GM12874 (cell line): Measurements from ENCODE around the gene LMTK3.

Experiments
- TF ChIP-seq, protein P1 (sequence below): IDR thresholded peaks from 2 replicates; pipeline ENCODE4 v1.5.1; 2011; ENCODE audit warnings: low read depth, mild to moderate bottlenecking, control low read depth, low read length, moderate library complexity; ENCODE audit not compliant: insufficient read depth

Gene LMTK3

DNA sequence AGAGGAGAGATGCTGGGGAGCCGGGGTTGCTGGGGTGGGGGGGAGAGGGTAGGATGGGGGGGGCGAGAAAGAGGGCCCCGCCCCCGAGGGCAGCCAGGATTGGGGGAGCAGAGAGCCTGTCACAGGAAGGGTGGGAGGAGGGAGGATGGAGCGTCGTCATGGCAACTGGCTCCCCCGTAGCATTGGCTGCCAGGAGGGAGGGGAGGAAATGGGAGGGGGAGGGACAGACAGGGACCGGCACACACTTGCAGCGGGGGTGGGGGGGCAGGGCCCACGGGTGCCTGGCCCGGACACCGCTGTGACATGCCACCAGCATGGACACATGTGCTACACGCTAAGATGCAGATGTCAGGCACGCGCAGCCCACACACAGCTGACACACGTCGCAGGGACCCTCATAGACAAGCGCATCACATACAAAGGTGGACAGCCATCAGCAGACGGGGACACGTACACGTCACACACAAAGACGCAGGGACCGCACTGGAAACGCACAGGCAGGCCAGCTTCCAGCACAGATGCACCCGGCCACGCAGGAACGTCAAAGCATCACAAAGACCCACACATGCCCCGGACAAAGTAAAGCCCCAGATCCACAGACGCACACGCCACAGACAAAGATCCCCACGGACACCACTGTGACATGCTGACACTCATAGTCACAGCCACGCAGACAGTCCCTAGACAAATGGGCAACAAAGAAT lies at the start of gene LMTK3:
TSS of gene LMTK3 (minus strand) at position 36 of the 704 bp plus-strand sequence. CDS start 259 bp downstream, outside the sequence.
- TF ChIP-seq, protein P1, sequence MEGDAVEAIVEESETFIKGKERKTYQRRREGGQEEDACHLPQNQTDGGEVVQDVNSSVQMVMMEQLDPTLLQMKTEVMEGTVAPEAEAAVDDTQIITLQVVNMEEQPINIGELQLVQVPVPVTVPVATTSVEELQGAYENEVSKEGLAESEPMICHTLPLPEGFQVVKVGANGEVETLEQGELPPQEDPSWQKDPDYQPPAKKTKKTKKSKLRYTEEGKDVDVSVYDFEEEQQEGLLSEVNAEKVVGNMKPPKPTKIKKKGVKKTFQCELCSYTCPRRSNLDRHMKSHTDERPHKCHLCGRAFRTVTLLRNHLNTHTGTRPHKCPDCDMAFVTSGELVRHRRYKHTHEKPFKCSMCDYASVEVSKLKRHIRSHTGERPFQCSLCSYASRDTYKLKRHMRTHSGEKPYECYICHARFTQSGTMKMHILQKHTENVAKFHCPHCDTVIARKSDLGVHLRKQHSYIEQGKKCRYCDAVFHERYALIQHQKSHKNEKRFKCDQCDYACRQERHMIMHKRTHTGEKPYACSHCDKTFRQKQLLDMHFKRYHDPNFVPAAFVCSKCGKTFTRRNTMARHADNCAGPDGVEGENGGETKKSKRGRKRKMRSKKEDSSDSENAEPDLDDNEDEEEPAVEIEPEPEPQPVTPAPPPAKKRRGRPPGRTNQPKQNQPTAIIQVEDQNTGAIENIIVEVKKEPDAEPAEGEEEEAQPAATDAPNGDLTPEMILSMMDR, result no peak

DNA sequence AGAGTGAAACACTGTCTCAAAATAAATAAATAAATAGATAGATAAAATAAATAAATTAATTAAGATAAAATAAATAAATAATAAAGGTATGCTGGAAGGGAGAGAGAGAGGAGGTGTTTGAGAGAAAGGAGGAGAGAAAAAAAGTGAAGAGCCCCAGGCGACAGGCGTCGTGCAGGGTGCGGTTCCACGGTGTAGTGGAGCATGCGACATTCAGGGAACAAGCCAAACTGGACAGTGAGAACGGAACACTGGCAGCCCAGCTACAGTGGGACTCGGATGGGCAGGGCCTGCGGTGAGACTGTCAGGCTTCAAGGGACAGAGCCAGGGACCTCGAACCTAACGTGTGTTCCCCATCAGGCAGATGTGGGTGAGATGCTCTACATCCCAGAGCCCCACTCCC lies 49.8 kb upstream of the LMTK3 start:
- TF ChIP-seq, protein P1, result no peak

DNA sequence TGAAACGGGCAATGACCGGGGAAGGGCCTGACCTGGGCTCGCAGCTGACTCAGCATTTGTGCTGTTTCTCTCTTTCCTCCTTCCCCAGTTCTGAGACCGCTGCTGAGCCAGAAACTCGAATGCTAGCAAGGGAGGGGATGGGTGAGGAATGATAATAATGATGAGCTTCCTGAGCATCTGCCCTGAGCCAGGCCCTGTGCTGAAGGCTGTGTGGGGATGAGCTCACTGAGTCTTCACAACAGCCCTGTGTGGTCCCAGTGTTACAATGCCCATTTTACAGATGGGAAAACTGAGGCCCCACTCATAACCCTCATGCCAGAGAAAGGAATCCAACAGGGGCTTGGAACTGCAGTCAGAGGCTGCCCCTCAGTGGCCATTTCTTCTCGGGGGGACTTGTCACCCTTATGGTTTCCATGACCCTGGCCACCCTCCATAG lies 48.5 kb upstream of the LMTK3 start:
- TF ChIP-seq, protein P1, result no peak

DNA sequence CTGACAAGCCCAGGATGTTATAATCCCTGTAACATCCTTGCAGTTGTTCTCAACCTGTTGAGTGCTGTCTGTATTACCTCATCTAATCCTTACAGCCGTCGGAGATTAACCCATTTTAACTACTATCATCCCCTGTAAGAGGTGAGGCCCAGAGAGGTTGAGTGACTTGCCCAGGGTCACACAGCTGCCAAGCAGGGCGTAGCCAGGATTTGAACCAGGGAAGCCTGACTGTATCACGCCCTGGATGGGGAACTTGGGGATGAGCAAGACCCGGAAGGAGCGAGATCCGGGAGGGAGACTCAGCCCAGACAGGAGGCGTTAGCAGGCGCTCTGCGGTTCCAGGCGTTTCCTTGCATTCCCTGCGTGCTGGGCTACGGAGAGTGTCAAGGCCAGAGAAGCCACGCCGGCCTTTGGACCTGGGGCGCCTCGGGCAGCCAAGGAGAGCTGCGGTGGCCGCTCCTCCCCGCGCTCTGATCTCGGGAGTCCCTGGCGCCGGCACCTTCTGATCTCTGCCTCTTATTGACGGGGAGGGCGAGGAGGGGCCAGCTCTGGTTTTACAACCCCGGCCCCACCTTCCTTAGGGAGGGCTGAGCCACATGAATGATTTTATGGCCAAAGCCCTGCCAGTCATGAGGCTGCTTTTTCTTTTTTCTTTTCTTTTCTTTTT lies 46.5 kb upstream of the LMTK3 start:
- TF ChIP-seq, protein P1, result no peak

DNA sequence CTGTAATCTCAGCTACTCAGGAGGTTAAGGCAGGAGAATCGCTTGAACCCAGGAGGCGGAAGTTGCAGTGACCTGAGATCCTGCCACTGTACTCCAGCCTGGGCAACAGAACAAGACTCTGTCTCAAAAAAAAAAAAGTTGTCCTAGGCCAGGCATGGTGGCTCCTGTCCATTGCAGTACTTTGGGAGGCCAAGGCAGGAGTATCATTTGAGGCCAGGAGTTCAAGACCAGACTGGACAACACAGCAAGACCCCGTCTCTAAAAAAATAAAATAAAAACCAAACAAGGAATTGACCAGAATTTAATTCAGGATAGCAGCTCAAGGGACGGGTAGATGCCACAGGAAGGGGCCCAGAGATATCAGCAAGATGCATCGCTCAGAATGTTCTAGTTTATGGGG lies 45.2 kb upstream of the LMTK3 start:
- TF ChIP-seq, protein P1, result no peak

DNA sequence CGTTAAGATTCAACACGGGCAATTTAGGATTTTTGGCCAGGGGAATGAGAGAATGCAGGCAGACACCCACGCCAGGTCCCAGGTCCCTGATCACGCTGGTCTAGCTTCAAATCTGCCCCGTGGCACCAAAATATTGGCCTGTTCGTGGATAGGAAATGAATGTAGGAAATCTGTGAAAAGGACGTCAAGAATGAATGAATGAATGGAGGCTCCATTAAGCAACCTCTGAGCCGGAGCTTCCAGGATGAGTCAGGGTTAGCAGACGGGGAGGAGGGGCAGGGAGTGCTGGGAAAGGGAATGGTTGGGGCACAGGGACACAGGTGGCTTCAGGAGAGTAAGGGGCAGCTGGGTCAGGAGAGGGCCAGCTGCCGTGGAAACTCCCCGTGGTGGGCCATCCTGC lies 44.5 kb upstream of the LMTK3 start:
- TF ChIP-seq, protein P1, result no peak

DNA sequence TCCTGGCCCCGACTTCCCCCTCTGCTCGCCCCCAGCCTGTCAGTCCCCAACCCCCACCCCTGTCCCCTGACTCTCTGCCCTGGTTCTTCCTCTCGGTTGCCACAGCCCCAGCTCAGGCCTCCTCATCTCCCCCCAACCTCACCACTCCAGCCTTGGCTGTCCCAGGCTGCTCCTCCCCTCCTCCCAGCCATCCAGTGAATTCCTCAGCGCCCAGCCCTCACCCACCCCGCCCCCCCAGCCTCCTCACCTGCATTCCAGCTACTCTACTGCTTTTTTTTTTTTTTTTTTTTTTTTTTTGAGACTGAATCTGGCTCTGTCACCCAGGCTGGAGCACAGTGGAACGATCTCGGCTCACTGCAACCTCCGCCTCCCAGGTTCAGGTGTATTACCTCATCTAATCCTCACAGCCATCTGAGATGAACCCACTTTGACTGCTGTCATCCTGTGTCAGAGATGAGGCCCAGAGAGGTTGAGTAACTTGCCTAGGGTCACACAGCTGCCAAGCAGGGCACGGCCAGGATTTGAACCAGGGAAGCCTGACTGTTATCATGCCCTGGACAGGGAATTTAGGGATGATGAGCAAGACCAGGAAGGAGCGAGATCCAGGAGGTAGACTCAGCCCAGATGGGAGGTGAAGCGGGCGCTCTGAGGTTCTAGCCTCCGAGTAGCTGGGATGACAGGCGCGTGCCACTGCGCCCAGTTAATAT lies 42.9 kb upstream of the LMTK3 start:
- TF ChIP-seq, protein P1, result no peak
